ENCODE data around the gene PIAS2.
"Not testable (repeated sequence)": the region's sequence is repeated elsewhere in the genome, so short reads cannot be mapped to it uniquely, and the experiment has no call there.

Gene PIAS2, protein sequence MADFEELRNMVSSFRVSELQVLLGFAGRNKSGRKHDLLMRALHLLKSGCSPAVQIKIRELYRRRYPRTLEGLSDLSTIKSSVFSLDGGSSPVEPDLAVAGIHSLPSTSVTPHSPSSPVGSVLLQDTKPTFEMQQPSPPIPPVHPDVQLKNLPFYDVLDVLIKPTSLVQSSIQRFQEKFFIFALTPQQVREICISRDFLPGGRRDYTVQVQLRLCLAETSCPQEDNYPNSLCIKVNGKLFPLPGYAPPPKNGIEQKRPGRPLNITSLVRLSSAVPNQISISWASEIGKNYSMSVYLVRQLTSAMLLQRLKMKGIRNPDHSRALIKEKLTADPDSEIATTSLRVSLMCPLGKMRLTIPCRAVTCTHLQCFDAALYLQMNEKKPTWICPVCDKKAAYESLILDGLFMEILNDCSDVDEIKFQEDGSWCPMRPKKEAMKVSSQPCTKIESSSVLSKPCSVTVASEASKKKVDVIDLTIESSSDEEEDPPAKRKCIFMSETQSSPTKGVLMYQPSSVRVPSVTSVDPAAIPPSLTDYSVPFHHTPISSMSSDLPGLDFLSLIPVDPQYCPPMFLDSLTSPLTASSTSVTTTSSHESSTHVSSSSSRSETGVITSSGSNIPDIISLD

DNA sequence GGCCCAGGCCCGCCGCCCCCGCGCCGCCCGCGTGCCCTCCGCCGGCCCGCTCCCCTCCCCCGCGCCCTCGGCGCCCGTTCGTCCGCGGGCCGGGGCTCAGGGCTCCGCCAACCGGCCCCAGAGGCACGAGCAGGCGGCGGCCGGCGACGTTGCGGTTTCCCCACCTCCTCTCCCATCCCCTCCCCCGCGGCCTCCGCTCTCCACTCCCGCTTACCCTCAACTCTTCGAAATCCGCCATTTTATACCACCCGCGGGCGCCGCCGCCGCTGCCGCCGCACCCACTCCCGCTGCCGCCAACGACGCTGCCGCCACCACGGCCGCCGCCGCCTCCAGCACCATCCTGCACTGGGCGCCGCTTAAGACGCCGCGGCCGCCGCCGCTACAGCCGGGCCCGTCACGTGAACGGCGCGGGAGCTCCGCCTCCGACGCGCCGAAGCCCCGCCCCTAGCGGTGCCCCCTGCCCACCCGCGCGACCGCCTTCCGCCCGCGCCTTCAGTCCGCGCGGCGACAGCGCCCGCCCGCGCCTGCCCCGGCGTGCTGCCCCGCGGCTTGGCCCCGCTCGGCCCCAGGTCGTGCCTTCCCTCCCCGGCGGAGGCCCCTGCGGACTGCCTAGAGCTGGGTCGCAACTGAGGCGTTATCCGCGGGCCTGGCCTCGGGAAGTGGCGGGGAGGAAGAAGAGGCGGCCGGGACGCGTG lies at the start of gene PIAS2, which contains the start of gene KATNAL2:
PIAS2 (minus strand) TSS at position 400 of the 695 bp plus-strand sequence; CDS start at position 238, 162 bp downstream.
KATNAL2 (plus strand) TSS at position 495 of the 695 bp plus-strand sequence. CDS start 29,271 bp downstream, outside the sequence.
- DNase-seq = peak in 1 of 2 experiments; percentile 42

DNA sequence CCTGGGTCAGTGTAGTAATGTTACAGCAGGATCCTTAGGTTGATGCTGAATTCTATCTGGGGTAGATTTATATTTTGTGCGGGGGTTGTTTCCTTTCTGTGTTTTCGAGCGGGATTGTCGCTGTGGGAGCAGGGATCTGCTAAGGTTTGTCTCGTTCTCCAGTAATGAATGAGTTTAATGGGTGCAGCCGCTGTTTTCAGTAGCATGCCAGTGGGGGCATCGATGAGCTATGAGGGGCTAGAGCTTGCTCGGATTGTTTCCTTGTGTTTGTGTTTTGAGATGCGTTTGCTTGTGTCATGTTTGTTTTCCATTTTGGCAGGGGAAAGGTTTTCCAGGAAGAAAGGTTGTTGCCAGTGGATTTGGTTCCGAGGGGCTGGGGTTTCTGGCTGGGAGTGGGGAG lies 49.0 kb upstream of the PIAS2 start:
- not testable (repeated sequence) for DNase-seq

DNA sequence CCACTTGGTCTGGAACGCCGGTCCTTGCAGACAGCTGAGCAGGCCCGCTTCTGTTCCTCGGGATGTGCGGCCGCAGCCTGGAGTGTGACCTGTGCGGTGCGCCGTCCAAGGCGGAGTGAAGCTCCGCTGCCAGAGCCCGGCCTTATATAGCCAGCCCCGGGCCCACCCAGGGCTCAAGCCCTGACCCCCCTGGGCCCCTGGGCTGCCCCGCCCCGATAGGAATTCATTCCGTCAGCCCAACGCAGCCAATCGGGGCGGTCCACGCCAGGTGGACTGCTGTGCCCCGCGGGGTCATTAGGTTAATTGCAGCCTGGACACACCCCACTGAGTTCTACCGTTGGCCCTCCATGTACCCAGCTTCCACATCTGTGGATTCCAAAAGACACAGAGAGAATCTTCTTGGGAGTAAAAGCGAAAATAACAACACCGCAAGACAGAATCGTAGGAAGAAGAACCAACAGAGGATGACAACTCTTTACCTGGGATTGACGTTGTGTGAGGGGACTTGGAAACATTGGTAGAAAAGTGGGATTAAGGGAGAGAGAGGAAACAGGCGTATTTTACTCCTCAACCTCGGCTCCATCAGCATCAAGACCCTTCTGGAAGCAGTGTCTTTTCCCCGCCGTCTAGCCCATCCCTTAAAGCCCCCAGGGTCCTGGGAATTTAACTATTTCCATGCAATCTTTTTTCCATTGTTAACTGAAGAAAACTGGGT lies 47.4 kb upstream of the PIAS2 start:
- not testable (repeated sequence) for DNase-seq

DNA sequence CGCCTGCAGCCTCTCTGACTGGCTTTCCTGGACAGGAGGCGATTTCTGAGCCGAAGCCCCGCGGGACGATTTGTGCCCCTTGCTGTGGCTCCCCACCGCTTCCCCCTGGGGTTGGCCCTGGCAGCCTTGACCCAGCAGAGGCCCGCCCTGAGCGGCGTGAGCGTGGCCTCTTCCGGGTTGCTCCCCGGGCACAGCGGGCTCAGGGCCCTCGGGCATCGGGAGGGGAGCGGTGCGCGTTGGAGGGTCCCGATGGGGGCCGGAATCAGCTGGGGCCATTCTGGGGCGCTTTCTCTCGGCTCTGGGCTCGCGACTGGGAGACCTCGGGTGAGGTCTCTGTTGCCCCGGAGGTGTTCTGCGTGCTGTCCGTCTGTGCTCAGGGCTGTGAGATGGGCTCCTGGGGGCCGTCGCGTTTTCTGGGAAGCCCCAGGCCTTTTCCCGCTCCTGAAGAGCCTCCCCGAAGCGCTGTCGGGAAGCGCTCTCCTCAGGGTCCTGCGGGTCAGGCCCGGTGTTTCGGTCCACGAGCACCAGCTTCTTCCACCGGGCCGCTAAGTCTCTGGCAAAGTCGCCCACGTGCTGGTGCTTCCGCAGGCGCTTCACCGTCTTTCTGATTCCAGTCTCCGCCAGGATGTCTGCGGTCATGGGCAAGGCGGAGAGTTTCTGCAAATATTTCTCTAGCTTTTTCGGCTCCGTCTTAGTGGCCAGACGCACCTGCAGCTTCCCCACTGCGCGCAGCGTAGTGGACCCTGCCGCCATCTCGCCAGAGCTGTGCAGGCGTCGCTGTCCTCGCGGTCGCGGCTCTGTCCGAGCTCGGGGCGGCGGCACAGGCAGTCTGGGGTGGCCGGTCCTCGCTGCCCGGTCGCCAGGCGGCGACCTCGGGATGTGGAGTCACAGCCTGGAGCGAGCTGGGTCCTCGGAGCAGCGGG lies 46.6 kb upstream of the PIAS2 start:
- DNase-seq = not testable (repeated sequence)

DNA sequence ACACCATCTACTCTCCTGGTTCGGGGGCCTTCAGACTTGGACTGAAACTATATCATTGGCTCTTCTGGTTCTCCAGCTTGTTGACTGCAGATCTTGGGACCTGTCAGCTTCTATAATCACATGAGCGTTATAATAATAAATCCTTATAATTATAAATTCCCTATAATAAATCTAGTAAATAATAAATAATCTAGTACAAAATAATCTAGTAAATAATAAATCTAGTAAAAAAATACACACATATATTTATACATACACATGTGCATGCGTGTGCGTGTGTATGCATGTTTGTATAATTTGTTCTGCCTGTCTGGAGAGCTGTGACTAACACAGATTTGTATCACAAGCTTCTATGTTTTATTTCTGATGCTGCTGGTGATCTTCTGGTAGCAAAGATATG lies 40.9 kb upstream of the PIAS2 start:
- no peak for DNase-seq

DNA sequence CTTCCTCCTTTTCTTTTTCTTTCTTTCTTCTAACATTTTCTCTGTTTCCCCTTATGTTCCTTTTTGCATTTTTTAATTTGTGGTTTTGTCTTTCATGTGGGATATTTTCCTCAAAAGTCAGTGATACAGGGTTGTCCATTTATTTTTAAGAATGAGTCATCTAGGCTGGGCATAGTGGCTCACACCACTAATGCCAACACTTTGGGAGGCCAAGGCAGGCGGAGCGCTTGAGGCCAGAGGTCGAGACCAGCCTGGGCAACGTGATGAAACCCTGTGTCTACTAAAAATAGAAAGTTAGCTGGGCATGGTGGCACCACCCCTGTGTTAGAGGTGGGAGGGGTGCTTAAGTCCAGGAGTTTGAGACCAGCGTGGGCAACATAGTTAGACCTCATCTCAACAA lies 35.9 kb upstream of the PIAS2 start:
- DNase-seq = no peak

DNA sequence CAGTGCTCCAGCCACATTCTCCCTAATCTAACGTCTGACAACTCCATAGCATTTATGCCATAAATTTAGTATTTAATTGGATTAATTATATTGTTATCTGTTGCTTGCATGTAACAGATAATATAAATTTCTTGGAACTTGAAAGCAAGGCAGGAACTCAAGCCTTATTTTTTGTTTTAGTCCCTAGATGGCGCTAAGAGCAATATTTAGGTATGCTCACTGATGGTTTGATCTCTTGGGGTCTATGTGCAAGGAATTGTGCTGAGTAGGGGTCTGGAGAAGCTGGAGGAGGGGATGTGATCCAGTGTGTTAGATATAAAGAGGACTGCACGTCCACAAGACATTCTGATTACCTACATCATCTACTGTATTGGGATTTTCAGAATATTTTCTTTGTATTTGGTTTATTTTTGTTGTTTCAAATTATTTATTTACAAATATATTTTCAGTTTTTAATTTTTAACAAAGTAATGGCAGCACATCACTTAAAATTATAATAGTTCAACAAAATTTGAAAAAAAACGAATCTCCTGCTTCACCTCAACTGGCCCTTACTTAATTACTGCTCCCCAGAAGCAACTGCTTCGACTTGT lies 32.9 kb upstream of the PIAS2 start:
- DNase-seq = no peak

DNA sequence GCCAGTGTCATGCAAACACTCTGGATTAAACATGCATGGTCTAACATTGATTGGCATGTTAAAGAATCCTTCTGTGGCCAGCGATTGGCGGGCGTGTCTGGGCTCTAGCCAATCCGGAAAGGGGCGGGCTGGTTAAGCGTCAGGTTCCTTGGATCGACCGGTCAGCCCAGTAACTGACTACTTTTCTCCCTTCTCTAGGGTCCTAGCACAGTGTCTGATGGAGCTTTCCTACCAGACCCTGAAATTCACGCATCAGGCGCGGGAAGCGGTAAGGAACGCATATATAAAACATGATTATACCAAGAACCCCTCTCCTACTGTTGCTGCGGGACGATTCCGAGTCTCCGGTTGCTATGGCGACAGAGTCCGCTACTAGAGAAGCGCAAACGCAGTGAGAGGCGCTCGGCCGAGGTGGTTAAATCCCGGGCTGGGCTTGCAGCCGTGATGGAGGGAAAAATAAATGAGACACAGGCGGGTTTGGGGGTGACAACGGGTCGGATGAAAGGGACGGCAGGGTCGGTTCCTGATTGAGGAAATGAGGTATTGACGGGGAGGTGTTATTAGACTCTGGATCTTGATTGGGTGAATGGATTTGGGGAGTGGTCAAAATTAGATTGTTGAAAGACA lies 29.5 kb upstream of the PIAS2 start:
- DNase-seq = no peak

DNA sequence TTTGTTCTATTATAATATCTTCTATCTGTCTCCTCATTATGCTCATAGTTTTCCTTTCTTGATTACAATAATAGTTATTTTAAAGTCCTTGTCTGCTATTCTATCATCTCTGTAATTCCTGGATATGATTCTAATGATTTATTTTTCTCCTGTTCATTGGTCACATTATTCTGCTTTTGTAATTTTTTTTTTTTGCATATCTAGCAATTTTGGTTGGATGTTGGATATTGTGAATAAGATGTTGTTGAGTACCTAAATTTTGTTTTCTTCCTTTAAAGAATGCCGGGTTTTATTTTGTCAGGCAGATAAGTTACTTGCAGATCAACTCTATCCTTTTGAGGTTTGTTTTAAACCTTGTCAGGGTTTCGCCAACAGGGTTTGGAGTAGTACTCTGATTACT lies 25.3 kb upstream of the PIAS2 start:
- DNase-seq = no peak

DNA sequence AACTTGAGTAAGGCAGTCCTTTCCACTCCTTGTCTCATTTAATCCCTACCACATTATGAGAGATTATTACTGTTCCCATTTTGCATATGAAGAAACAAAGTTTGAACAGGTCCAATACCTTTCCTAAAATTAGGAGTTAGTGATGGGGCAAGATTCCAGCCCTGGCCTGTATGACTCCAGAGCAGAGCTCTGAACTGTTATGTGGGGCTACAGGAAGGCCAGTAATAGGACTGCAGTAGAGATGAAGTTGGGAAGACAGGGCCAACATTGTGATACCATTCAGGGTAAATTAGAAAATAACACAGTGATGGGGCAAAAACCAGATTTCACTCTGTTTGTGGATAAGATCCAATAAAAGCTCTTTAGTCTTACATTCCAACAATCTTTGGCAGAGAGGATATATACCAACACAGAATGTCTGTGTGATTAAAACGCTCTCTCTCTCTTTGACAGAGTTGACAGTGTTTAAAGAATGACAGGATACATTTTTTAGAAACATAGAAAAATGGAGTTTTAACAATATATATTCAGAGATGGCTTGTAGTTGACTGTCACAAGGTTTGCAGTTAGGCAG lies 22.8 kb upstream of the PIAS2 start:
- no peak for DNase-seq

DNA sequence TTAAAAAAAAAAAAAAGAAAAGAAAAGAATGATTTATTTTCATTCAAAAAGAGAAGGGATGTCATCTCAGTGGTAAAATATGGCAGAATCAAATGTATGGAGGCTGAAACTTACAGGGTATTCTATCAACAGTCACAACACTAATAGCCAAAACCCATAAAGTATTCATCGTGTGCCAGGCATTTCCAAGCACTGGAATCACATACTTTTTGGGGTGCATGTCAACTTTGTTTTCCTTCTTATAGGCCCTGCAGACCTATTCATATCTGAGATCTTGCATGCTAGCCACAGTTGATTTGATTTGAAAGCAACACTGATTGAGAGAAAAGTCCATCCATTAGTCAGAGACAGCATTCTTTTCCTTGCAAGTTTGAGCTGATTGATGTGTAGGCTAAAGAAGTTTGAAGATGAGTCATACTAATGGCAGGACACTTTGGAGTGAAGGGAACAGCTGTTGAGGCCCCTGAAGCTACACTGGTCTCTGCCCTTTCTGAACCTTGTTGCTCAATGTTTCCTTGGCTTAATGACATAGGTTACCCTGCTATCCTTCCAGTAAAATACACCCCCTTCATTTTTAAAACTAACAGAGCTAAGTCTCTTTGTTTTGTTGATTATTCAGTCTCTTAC lies 22.1 kb upstream of the PIAS2 start:
- no peak for DNase-seq

DNA sequence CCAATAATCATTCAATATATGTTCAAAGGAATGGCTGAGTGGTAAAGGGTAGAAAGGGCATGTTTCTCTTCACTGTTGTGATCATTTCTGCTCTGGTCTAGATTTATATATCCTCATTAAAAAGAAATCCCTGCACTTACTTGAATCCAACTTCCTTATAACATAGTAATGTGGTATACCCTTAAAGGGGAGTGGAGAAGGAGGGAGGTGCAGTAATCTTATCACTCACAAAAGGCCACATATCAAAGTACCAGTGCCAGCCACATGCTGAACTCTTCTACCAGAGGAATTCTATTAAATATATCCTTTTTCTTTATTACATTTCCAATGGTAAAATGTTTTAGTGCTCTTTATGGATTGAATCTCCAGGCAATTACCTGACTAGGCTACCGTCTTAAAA lies 3.3 kb upstream of the PIAS2 start:
- DNase-seq = no peak

DNA sequence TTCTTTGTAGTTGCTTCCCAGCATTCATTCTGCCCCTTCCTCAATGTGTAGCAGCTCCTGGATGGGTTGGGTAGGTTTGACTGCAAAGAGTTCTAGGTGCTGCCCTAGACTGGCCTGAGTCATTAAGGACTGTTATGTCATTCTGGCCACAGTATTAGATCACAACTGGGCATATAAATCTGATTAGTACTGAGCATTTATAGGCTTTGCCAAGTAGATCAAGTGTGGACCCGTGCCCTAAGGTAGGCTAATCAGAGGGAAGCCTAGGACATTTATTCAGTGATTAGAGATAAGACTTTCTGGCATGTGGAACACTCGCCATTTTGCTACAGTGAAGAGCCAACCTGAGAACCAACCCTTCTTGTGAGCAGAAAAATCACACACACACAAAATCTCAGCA lies 2.8 kb upstream of the PIAS2 start:
- DNase-seq = no peak

DNA sequence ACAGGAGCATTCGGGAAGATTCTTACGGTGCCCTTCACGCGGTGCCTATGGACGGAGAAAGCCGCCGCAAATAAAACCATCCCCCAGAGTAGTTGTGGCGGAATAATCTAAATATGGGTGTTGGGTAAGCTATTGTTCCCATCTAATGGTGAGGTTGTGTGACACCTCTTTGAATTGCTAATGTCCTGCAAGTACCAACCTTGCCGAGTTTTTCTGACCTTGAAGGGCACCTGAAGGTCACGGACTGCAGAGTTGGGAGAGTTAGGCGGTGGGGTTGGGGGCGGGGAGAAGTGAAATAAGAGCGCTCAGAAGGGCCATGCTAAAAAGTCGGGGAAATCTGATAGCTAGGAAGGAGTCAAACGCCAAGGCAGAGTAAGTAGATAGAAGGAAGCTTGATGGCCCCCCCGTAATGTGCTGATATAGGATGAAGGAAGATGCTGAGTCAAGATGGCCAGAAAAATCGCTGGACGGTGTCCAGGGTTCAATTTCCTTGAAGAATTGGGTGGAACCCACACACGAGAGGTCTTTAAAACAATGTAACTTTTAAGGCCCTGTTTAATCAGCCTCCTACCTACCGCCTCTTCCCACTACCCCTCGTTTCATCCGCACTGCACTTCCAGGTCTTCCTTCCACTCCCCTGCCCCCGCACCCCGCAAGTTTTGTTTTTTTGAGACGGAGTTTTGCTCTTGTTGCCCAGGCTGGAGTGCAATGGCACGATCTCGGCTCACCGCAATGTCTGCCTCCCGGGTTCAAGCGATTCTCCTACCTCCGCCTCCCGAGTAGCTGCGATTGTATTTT lies 695 bp upstream of the PIAS2 start:
- DNase-seq = peak in 1 of 2 experiments; percentile 27

DNA sequence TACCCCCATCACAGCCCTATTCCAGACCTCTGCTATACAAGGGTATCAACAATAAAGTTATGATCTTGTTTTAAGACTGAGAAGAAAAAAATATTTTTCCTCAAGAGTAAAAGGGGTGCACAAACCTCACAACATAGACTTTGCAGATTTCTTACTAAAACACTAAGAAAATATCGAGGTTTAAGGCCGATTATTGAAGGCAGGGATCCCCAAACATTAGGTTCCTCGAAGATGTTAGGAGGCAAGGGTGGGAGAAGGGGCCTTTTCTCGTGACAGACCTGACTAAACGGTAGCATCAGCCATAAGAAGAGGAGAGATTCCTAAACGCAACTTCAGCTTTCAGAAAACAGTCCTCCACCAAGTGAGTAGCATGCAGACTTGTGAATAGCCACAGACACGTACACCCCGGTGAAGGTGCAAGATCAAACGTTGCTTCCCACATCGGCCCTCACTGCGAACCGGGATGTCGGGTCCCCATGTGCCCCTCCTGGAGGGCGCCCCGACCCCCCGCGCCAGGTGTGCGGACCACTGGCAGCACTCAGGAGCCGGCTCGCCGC lies 678 bp downstream of the PIAS2 start:
- DNase-seq = peak in 1 of 2 experiments; percentile 10

DNA sequence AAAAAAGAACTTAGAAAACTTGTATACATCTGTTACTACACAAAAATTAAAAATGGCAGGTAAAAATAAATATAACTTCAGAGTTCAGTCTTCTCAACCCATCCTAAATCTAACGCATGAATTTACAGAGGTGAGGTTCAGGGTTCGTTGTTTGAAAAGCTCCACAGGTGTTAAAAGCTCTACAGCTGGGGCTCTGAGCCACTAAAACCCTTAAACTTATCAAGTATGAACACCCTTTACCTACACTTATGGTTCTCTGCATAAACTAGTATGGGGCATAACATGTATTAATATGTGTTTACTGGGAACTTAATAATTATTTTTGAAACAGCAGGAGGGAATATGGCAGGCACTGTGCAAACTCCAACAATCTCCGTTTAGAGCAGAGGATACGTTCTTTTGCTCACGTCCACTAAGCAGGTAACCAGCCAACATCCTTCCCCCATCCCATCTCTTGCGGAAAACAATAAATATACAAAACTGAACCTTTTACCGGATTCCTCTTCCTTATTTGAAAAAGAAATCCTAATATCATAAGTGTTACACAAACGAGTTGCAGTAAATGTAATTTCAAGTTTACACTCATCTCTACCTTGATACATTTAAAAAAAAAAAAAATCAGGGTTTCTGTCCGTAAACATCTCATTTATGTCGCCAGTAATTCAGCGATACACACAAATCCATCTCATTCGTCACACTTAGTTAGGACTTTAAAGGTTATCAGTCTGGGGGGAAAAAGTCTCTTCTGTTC lies 1.3 kb downstream of the PIAS2 start:
- no peak for DNase-seq

DNA sequence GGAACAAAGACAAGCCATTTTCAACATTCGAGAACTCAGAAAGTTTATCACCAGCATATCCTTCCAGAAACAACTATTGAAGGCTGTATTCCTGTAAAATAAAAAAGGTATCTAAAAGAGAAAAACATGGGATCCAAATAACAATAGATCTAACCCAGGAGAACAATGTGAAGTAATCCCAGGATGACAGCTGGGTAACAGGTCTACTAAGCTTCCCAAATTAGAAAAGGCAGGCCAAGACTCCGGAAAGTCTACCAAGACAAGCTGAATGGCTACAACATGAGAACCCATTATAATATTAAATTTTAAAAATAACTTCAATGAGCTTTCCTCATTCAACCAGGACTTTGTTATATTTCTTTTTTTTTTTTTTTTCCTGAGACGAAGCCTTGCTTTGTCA lies 6.5 kb downstream of the PIAS2 start:
- DNase-seq = no peak

DNA sequence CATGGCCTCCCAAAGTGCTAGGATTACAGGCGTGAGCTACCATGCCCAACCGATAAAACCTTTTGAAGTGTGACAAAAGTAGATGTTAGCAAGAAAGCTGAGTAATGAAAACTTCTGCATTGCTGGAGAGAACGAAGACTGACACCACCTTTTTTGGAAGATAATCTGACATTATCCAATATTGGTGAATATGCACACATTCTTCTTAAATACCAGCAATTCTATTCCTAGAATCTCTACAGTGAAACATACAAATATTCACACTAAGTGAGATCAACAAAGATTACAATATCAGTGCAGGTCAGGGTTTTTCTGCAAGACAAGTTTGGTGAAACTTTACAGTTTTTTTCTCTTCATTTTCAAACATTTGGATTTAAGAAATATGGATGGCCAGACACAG lies 7.8 kb downstream of the PIAS2 start:
- DNase-seq = no peak
